Breast epithelium (tissue), 3 donors: ENCODE results near the gene OR2A12.

Source experiments
- POLR2A ChIP-seq: fragments of 450-650 bp; IDR thresholded peaks from one replicate; pipeline ENCODE4 v1.6.1; 2016; ENCODE audit warnings: antibody characterized with exemption, mild to moderate bottlenecking, moderate library complexity
- POLR2AphosphoS5 ChIP-seq, 3 donors: sonication (generic); formaldehyde crosslinking; IDR thresholded peaks; one replicate each; pipeline ENCODE4 v1.6.1; 2017; ENCODE audit warnings: antibody characterized with exemption in 3 of 3
- TF ChIP-seq, protein P1 (sequence below), 3 donors: fragments of 450-650 bp; IDR thresholded peaks; one replicate each; pipeline ENCODE4 v1.5.1; 2016 to 2017; ENCODE audit warnings: antibody characterized with exemption in 3 of 3, mild to moderate bottlenecking in 3 of 3, moderate library complexity in 3 of 3

DNA sequence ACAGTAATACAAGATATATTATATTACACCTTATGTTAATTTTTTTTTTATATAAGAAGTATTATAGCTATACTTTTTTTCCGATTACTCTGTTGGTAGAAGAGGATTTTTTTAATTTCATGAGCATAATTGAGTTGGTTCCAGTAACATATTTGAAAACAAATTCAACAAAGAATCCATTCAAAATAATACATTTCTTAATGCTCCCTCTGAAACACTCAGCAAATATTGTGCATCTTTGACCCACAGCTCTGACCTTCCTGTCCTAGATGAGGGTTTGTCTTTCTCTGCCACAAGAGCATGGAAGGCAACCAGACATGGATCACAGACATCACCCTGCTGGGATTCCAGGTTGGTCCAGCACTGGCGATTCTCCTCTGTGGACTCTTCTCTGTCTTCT is 23.2 kb downstream of the OR2A12 start, which contains the start of gene OR2A2:
- TF ChIP-seq, protein P1, sequence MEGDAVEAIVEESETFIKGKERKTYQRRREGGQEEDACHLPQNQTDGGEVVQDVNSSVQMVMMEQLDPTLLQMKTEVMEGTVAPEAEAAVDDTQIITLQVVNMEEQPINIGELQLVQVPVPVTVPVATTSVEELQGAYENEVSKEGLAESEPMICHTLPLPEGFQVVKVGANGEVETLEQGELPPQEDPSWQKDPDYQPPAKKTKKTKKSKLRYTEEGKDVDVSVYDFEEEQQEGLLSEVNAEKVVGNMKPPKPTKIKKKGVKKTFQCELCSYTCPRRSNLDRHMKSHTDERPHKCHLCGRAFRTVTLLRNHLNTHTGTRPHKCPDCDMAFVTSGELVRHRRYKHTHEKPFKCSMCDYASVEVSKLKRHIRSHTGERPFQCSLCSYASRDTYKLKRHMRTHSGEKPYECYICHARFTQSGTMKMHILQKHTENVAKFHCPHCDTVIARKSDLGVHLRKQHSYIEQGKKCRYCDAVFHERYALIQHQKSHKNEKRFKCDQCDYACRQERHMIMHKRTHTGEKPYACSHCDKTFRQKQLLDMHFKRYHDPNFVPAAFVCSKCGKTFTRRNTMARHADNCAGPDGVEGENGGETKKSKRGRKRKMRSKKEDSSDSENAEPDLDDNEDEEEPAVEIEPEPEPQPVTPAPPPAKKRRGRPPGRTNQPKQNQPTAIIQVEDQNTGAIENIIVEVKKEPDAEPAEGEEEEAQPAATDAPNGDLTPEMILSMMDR (IDR thresholded peaks at IDR 0.05) = no peak
- TF ChIP-seq POLR2A = no peak
- TF ChIP-seq POLR2AphosphoS5 (IDR thresholded peaks at IDR 0.05) = no peak
